GM10266 (cell line): ENCODE data around the gene CACNB2.

Source experiments
- DNase-seq: peaks from one replicate; pipeline ENCODE4 v3.0.0; 2012; ENCODE audit errors: extremely low spot score
- TF ChIP-seq, protein P1 (sequence below): IDR thresholded peaks from 2 replicates; pipeline ENCODE4 v1.5.1; 2012; ENCODE audit warnings: mild to moderate bottlenecking, low read depth; ENCODE audit not compliant: control insufficient read depth, insufficient read depth; ENCODE audit errors: missing control alignments

Gene CACNB2

GRCh38 chr10:18211862-18212261 is 71.6 kb downstream of the CACNB2 start:
- DNase-seq: no peak
- TF ChIP-seq, protein P1, sequence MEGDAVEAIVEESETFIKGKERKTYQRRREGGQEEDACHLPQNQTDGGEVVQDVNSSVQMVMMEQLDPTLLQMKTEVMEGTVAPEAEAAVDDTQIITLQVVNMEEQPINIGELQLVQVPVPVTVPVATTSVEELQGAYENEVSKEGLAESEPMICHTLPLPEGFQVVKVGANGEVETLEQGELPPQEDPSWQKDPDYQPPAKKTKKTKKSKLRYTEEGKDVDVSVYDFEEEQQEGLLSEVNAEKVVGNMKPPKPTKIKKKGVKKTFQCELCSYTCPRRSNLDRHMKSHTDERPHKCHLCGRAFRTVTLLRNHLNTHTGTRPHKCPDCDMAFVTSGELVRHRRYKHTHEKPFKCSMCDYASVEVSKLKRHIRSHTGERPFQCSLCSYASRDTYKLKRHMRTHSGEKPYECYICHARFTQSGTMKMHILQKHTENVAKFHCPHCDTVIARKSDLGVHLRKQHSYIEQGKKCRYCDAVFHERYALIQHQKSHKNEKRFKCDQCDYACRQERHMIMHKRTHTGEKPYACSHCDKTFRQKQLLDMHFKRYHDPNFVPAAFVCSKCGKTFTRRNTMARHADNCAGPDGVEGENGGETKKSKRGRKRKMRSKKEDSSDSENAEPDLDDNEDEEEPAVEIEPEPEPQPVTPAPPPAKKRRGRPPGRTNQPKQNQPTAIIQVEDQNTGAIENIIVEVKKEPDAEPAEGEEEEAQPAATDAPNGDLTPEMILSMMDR: no peak

GRCh38 chr10:18213271-18213670 is 73.0 kb downstream of the CACNB2 start:
- no peak for DNase-seq
- TF ChIP-seq, protein P1: no peak

GRCh38 chr10:18214691-18215563 is 74.7 kb downstream of the CACNB2 start:
- peak; percentile 34 for DNase-seq

DNA sequence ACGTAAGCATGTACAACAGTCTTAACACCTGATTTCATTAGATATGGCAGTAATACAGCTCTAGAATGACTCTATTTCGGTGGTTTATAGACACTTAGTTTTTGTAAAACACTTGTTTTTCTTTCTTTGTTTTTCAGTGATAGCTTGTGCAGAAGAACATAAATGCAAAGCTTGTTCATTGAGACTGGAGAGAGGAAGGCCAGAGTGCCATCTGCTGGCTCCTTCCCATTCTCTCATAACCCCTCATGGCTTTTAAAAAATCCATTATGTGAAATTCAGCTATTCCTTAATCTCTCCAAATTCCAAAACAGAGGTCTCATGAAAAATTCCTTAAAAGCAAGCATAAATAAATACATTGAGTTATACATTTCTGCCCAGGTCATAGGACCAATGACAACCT is 76.3 kb downstream of the CACNB2 start:
- TF ChIP-seq, protein P1: peak; percentile 21
- no peak for DNase-seq

More at GRCh38 chr10:18214691-18215563, 74.7 kb downstream of the CACNB2 start:
- TF ChIP-seq, protein P1: peak; percentile 75

GRCh38 chr10:18217577-18217976 is 77.4 kb downstream of the CACNB2 start:
- no peak for DNase-seq
- TF ChIP-seq, protein P1: no peak

- no peak for DNase-seq
- TF ChIP-seq, protein P1: no peak
Observed at GRCh38 chr10:18219146-18219545, 78.9 kb downstream of the CACNB2 start.

DNA sequence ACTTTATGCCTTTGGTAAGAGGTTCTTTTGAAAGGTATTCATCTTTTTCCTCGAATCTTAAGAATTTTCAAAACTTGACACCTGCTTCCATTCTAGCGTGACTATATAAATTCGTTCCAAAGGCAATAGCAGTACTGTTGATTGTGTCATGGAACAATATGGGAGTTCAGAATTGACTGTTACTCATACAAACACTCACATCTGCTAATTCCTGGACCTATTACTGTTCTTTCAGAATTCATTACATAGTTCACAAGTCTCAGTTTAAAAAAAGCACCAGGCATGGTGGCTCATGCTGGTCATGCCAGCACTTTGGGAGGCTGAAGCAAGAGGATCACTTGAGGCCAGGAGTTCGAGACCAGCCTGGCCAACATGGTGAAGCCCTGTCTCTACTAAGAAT is 80.9 kb downstream of the CACNB2 start:
- no peak for DNase-seq
- TF ChIP-seq, protein P1: no peak
